Upper lobe of left lung (tissue), 6 donors: ENCODE measurements around the gene RASSF4. TPM values are rescaled to one million over a fixed set of nuclear protein-coding genes. Genes with fewer than 3 reads are reported as not detected.
A peak's percentile ranks its signal among the peaks of the same experiment; 100 is the strongest.

Source experiments
- ATAC-seq, 2 donors: fragments of 200-7000 bp; cut with Tn5 transposase; one replicate each; pipeline ENCODE4 v1.9.1; 2022; ENCODE audit warnings: mild to moderate bottlenecking in 2 of 2, moderate library complexity in 2 of 2; ENCODE audit not compliant: low FRiP score in 2 of 2
- DNase-seq, 2 donors: peaks; one replicate each; pipeline ENCODE4 v3.0.0-alpha.2; 2019 to 2020
- H3K27ac ChIP-seq, 4 donors: fragments of 200-600 bp; sonication (generic); one replicate each; pipeline ENCODE4 v1.5.1; 2016 to 2019
- H3K27me3 ChIP-seq, 4 donors: fragments of 200-600 bp; sonication (generic); one replicate each; pipeline ENCODE4 v1.5.1; 2017 to 2019
- H3K36me3 ChIP-seq, 4 donors: fragments of 200-600 bp; sonication (generic); one replicate each; pipeline ENCODE4 v1.5.1; 2016 to 2019
- H3K4me1 ChIP-seq, 4 donors: fragments of 200-600 bp; sonication (generic); one replicate each; pipeline ENCODE4 v1.5.1; 2018 to 2019
- H3K4me3 ChIP-seq, 4 donors: fragments of 200-600 bp; sonication (generic); one replicate each; pipeline ENCODE4 v1.5.1; 2017 to 2019; ENCODE audit warnings: mild to moderate bottlenecking in 2 of 4, moderate library complexity in 1 of 4
- H3K9me3 ChIP-seq, 4 donors: fragments of 200-600 bp; sonication (generic); one replicate each; pipeline ENCODE4 v1.5.1; 2018 to 2019
- EP300 ChIP-seq, 4 donors: sonication (generic); formaldehyde crosslinking; IDR thresholded peaks; one replicate each; pipeline ENCODE4 v1.5.1; 2017; ENCODE audit warnings: antibody characterized with exemption in 4 of 4, control low read depth in 2 of 4
- POLR2A ChIP-seq, 4 donors: fragments of 450-650 bp; IDR thresholded peaks; one replicate each; pipeline ENCODE4 v1.5.1; 2016 to 2017; ENCODE audit warnings: antibody characterized with exemption in 4 of 4, mild to moderate bottlenecking in 2 of 4
- POLR2AphosphoS5 ChIP-seq, 2 donors: sonication (generic); formaldehyde crosslinking; IDR thresholded peaks; one replicate each; pipeline ENCODE4 v1.5.1; 2017; ENCODE audit warnings: antibody characterized with exemption in 2 of 2
- WGBS, 2 donors: methylation state at CpG; one replicate each; pipeline ENCODE4 v1.1.5; 2017 to 2018; 5-methylcytosine and 5-hydroxymethylcytosine counted together
- total RNA-seq, 6 donors: library from RNA; depleted of rRNA in 4 of 6; stranded (reverse); fragments of >200 nt in 4 of 6; gene quantifications; one replicate each; pipeline versions ENCODE4 v1.1.0 to v1.2.1, GENCODE V29; 2016 to 2021
- TF ChIP-seq, protein P1 (sequence below), 6 experiments: fragments of 450-650 bp in 4 of 6; fragments of 200-600 bp in 2 of 6; sonication (generic) in 2 of 6; IDR thresholded peaks; one replicate each; pipeline ENCODE4 v1.5.1; 2016 to 2019; ENCODE audit warnings: antibody characterized with exemption in 6 of 6
- donor health status: DM: no; HTN: no; CAD: no; lungs with moderate emphysema.
- donor health status: DM: no; HTN: yes; CAD: no; lungs with severe emphysema.

RASSF4 gene
- total RNA-seq, 6 donors from 2014 or later: 23.4 to 194 (median 48.0) TPM

DNA sequence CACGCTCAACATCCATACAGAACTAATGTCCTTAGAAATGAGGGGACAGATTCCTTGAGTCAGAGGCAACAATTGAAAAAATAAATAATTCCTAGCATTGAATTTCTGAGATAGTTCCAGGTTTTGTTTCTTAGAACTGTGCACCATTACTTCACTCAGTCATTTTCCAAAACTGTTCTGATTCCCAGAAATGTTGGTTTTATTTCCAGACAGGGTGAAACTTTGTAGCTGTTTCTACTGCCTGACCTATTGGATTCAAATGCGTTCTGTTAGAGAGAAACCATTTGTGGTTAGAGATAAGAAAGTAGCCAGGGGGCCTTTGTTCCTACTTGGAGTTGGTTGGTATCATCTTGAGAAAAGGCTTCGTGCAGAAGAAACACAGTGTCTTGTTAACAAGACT, 27.1 kb downstream of the RASSF4 start:
- H3K4me1 ChIP-seq: peaks cover 46 to 79% (median 64%) of the 10 kb centered on the region in 4 donors
- DNase-seq (no peak), ATAC-seq (peak in 1 of 2 donors; percentile 16)
- H3K27me3 ChIP-seq: no peaks in the 10 kb centered on the region
- peak overlapping the region in 3 of 4 donors; percentile 29 to 76 (median 75) for H3K27ac ChIP-seq
- TF ChIP-seq POLR2A (IDR thresholded peaks at IDR 0.05) (no peak), EP300 (IDR thresholded peaks at IDR 0.05) (peak in 1 of 4 donors; percentile 52), POLR2AphosphoS5 (IDR thresholded peaks at IDR 0.05) (peak in 1 of 2 donors; percentile 17)
- peaks cover 0 to 44% (median 9%) of the 10 kb centered on the region in 4 donors for H3K36me3 ChIP-seq
- no peak overlapping the region for H3K4me3 ChIP-seq
- no peaks in the 10 kb centered on the region for H3K9me3 ChIP-seq
- WGBS, 2 donors: 51 to 62% methylated on average over 3 of the region's 3 CpGs

DNA sequence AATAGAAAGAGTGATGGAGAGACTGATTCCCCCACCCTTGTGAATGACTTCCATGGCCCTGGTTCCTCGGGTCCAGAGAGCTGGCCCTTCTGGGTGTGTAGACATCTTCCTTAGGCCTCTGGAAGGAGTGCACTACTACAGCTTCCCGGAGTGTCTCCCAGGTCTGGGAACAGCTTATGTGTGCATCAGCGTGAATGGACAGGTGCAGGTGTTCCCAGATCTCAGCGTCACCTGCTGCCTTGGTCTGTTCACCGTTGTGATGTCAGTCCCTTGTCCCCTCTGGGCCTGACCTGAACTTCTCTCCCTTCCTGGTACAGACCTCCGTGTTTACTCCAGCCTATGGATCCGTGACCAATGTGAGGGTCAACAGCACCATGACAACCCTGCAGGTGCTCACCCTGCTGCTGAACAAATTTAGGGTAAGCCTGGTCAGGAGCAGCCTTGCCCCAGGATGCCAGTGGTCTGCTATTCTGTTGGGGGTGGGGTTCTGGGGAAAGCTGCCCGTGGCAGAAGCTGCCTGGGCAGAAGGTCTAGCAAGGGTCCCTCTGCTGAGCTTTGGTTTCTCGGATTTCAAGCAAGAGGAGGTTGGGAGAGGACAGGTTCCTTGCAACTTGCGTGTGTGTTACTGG, 29.5 kb downstream of the RASSF4 start:
- peaks cover 43 to 77% (median 59%) of the 10 kb centered on the region in 4 donors for H3K4me1 ChIP-seq
- DNase-seq (no peak), ATAC-seq (no peak)
- 98 to 99% methylated on average over 8 to 10 of the region's 10 CpGs for WGBS, 2 donors
- H3K4me3 ChIP-seq: no peak overlapping the region
- no peaks in the 10 kb centered on the region for H3K9me3 ChIP-seq
- TF ChIP-seq POLR2AphosphoS5 (IDR thresholded peaks at IDR 0.05) (no peak), POLR2A (IDR thresholded peaks at IDR 0.05) (no peak), EP300 (IDR thresholded peaks at IDR 0.05) (no peak)
- TF ChIP-seq, protein P1, sequence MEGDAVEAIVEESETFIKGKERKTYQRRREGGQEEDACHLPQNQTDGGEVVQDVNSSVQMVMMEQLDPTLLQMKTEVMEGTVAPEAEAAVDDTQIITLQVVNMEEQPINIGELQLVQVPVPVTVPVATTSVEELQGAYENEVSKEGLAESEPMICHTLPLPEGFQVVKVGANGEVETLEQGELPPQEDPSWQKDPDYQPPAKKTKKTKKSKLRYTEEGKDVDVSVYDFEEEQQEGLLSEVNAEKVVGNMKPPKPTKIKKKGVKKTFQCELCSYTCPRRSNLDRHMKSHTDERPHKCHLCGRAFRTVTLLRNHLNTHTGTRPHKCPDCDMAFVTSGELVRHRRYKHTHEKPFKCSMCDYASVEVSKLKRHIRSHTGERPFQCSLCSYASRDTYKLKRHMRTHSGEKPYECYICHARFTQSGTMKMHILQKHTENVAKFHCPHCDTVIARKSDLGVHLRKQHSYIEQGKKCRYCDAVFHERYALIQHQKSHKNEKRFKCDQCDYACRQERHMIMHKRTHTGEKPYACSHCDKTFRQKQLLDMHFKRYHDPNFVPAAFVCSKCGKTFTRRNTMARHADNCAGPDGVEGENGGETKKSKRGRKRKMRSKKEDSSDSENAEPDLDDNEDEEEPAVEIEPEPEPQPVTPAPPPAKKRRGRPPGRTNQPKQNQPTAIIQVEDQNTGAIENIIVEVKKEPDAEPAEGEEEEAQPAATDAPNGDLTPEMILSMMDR (IDR thresholded peaks at IDR 0.05): no peak
- no peaks in the 10 kb centered on the region for H3K27me3 ChIP-seq
- H3K36me3 ChIP-seq: peaks cover 0 to 44% (median 19%) of the 10 kb centered on the region in 4 donors
- peak overlapping the region in 3 of 4 donors; percentile 41 to 92 (median 64) for H3K27ac ChIP-seq

DNA sequence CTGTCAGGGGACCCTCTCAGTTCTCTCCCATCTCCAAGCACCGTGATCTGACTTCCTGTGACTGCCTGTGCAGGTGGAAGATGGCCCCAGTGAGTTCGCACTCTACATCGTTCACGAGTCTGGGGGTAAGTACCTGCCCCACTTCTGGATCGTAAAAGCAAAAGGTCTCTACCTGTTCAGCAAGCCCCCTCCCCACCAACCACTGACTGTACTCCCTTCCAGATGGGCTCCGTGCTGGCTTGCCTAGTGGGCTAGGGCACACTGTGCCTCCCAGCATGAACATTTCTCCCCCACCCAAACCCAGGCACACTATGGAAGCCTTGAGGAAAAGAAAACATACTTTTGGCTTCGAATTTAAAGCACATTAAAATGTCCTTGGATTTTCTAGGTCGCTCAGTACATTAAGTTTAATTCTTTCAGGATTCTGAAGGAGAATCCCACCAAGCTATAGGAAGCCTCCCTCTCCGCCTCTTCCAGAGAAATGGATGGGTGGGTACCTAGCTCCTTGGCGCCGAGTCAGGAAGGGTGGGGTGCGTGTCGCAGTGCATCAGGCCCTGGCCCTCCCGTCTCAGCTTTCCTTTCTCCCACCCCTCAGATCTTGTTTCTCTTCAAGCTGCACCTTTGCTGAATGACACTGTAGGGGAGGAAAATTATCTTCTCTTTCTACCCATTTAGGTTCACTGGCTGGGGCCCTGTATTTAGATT, 30.1 kb downstream of the RASSF4 start:
- TF ChIP-seq, protein P1 (IDR thresholded peaks at IDR 0.05): no peak
- TF ChIP-seq POLR2A (IDR thresholded peaks at IDR 0.05) (no peak), POLR2AphosphoS5 (IDR thresholded peaks at IDR 0.05) (no peak), EP300 (IDR thresholded peaks at IDR 0.05) (no peak)
- H3K9me3 ChIP-seq: no peaks in the 10 kb centered on the region
- ATAC-seq (no peak), DNase-seq (peak in 1 of 2 donors; percentile 32)
- peaks cover 0 to 39% (median 16%) of the 10 kb centered on the region in 4 donors for H3K36me3 ChIP-seq
- no peaks in the 10 kb centered on the region for H3K27me3 ChIP-seq
- peak overlapping the region; percentile 20 to 92 (median 53) for H3K27ac ChIP-seq
- H3K4me1 ChIP-seq: peaks cover 41 to 77% (median 57%) of the 10 kb centered on the region in 4 donors
- no peak overlapping the region for H3K4me3 ChIP-seq
- WGBS, 2 donors: 67 to 79% methylated on average over 12 to 14 of the region's 14 CpGs

DNA sequence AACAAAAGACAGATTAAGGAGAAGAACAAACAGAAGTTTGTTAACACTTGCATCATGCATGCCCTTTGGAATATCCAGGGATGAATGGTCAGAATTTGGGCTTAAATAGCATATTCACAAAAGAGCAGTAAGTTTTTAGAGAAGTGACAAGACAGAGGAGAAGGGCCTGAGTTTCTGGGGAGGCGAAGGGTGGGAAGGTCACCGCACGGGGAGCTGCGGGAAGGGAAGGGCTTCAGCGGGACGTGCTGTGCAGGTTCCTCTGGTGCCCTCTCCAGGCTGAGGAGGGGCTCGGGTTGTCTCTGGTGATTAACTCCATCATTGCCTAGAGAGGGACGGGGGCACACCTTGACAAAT, 30.7 kb downstream of the RASSF4 start:
- WGBS, 2 donors: 21 to 38% methylated on average over 8 of the region's 8 CpGs
- H3K27me3 ChIP-seq: no peaks in the 10 kb centered on the region
- no peak overlapping the region for H3K4me3 ChIP-seq
- no peak for DNase-seq
- H3K9me3 ChIP-seq: no peaks in the 10 kb centered on the region
- ATAC-seq: no peak
- H3K4me1 ChIP-seq: peaks cover 43 to 78% (median 58%) of the 10 kb centered on the region in 4 donors
- peaks cover 0 to 34% (median 15%) of the 10 kb centered on the region in 4 donors for H3K36me3 ChIP-seq
- TF ChIP-seq POLR2AphosphoS5 (IDR thresholded peaks at IDR 0.05) (no peak), POLR2A (IDR thresholded peaks at IDR 0.05) (no peak), EP300 (IDR thresholded peaks at IDR 0.05) (no peak)
- TF ChIP-seq, protein P1 (IDR thresholded peaks at IDR 0.05): peak in 3 of 6 experiments; percentile 19 to 31 (median 19)
- peak overlapping the region; percentile 20 to 92 (median 50) for H3K27ac ChIP-seq

DNA sequence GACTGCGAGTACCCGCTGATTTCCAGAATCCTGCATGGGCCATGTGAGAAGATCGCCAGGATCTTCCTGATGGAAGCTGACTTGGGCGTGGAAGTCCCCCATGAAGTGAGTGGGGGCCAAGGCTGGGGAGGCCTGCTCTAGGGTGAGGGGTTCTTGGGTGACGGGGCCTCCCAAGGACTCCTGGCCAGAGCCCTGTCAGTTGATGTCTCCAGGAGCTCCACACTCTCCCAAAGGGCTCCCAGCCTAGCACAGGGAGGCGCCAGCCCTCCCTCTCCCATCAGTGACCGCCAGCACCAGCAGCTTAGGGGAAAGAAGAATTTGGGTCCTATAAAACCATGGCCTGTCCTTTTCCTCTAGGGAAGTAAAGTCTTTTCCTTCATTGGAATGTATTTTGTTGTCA, 31.4 kb downstream of the RASSF4 start:
- Histone ChIP-seq H3K9me3 (no peaks in the 10 kb centered on the region), H3K27me3 (no peaks in the 10 kb centered on the region), H3K4me3 (no peak overlapping the region), H3K4me1 (peaks cover 50 to 78% (median 59%) of the 10 kb centered on the region in 4 donors), H3K36me3 (peaks cover 0 to 32% (median 15%) of the 10 kb centered on the region in 4 donors), H3K27ac (peak overlapping the region in 3 of 4 donors; percentile 34 to 92 (median 65))
- ATAC-seq: no peak
- DNase-seq: no peak
- no peak for TF ChIP-seq POLR2A (IDR thresholded peaks at IDR 0.05)
- TF ChIP-seq EP300 (IDR thresholded peaks at IDR 0.05): no peak
- no peak for TF ChIP-seq POLR2AphosphoS5 (IDR thresholded peaks at IDR 0.05)
- TF ChIP-seq, protein P1 (IDR thresholded peaks at IDR 0.05): no peak
- WGBS, 2 donors: 91 to 98% methylated on average over 6 to 7 of the region's 7 CpGs
